HG03135 (cell line): Measurements from ENCODE around the gene ZNF444.
"Not testable (repeated sequence)": the region's sequence is repeated elsewhere in the genome, so short reads cannot be mapped to it uniquely, and the experiment has no call there.

Experiments used
- ATAC-seq: cut with Tn5 transposase; IDR thresholded peaks from one replicate; pipeline ENCODE4 v1.9.1; 2021; ENCODE audit warnings: mild to moderate bottlenecking, moderate library complexity; ENCODE audit not compliant: unreplicated experiment

The ZNF444 gene

GRCh38 chr19:56144831-56145230, 3.7 kb downstream of the ZNF444 start:
- ATAC-seq: no peak

GRCh38 chr19:56145698-56146097, 4.6 kb downstream of the ZNF444 start:
- no peak for ATAC-seq

- no peak for ATAC-seq
These were observed 5.8 kb downstream of the ZNF444 start for GRCh38 chr19:56146904-56147303.

GRCh38 chr19:56147307-56147706, 6.2 kb downstream of the ZNF444 start:
- no peak for ATAC-seq

- no peak for ATAC-seq
These were observed 7.0 kb downstream of the ZNF444 start for GRCh38 chr19:56148096-56148495.

- not testable (repeated sequence) for ATAC-seq
These were observed 8.0 kb downstream of the ZNF444 start for GRCh38 chr19:56148955-56149655.

GRCh38 chr19:56149656-56150038, 8.6 kb downstream of the ZNF444 start:
- ATAC-seq: no peak

GRCh38 chr19:56150358-56150757, 9.3 kb downstream of the ZNF444 start:
- ATAC-seq: no peak

- ATAC-seq: no peak
These were observed 11.6 kb downstream of the ZNF444 start for GRCh38 chr19:56152644-56153043.

- ATAC-seq: no peak
These were observed 12.4 kb downstream of the ZNF444 start for GRCh38 chr19:56153507-56153906.

- ATAC-seq: no peak
These were observed 14.1 kb downstream of the ZNF444 start for GRCh38 chr19:56155124-56155687.

GRCh38 chr19:56156768-56157167, 15.7 kb downstream of the ZNF444 start:
- ATAC-seq: no peak

GRCh38 chr19:56158170-56158757, 17.2 kb downstream of the ZNF444 start:
- no peak for ATAC-seq

- no peak for ATAC-seq
These were observed 18.0 kb downstream of the ZNF444 start for GRCh38 chr19:56159009-56159559.

- ATAC-seq: no peak
These were observed 18.7 kb downstream of the ZNF444 start for GRCh38 chr19:56159622-56160271.

GRCh38 chr19:56161534-56161933, 20.4 kb downstream of the ZNF444 start:
- ATAC-seq: no peak

GRCh38 chr19:56162258-56162657, 21.2 kb downstream of the ZNF444 start:
- ATAC-seq: no peak

- ATAC-seq: no peak
These were observed 22.0 kb downstream of the ZNF444 start for GRCh38 chr19:56163097-56163496.

- no peak for ATAC-seq
These were observed 26.0 kb downstream of the ZNF444 start for GRCh38 chr19:56167064-56167578.

- no peak for ATAC-seq
These were observed 29.2 kb downstream of the ZNF444 start for GRCh38 chr19:56170261-56170660.

GRCh38 chr19:56174086-56174485, 33.0 kb downstream of the ZNF444 start:
- no peak for ATAC-seq
